Measurements from ENCODE around the gene SCUBE1. TPM values are rescaled to one million over a fixed set of nuclear protein-coding genes. Genes with fewer than 3 reads are reported as not detected.

SCUBE1 gene
- total RNA-seq, 3 donors from 2014 or later (not counting 1 experiment from before 2014, with no cell fraction given) = 0.05 to 1.2 (median 0.11) TPM

DNA sequence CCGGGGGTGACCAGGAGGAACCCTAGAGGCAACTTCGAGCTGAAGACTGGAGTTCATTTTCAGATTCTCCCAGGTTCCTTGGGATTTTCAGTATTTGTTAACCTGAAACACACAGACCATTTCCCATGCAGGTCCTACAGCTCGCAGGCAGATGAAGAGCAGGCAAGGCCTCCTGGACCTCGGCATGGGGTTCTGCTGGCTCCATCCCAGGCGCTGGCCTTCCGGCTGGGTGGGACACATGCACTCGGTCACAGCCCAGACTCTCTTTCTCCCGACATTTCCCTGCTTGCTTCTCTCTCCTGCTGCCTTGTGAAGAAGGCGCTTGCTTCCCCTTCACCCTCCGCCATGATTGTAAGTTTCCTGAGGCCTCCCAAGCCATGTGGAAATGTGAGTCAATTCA, 140.8 kb downstream of the SCUBE1 start:
- no peak overlapping the region for H3K4me3 ChIP-seq (ENCODE audit: low read length)
- Mint-ChIP-seq H3K9me3 (no peaks in the 10 kb centered on the region), H3K4me3 (no peak overlapping the region), H3K36me3 (no peaks in the 10 kb centered on the region), H3K27ac (no peak overlapping the region), H3K27me3 (ENCODE audit: low read depth in 2 of 2) (peaks cover 5 to 13% of the 10 kb centered on the region in 2 donors), H3K4me1 (peaks cover 0 to 16% of the 10 kb centered on the region in 2 donors)
- TF ChIP-seq, protein P1, sequence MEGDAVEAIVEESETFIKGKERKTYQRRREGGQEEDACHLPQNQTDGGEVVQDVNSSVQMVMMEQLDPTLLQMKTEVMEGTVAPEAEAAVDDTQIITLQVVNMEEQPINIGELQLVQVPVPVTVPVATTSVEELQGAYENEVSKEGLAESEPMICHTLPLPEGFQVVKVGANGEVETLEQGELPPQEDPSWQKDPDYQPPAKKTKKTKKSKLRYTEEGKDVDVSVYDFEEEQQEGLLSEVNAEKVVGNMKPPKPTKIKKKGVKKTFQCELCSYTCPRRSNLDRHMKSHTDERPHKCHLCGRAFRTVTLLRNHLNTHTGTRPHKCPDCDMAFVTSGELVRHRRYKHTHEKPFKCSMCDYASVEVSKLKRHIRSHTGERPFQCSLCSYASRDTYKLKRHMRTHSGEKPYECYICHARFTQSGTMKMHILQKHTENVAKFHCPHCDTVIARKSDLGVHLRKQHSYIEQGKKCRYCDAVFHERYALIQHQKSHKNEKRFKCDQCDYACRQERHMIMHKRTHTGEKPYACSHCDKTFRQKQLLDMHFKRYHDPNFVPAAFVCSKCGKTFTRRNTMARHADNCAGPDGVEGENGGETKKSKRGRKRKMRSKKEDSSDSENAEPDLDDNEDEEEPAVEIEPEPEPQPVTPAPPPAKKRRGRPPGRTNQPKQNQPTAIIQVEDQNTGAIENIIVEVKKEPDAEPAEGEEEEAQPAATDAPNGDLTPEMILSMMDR (IDR thresholded peaks at IDR 0.05) = no peak
- peaks cover 8% of the 10 kb centered on the region for H3K9me3 ChIP-seq (ENCODE audit: control insufficient read depth, insufficient read depth, low read length)
- H3K36me3 ChIP-seq (ENCODE audit: control insufficient read depth, insufficient read depth, low read length) = no peaks in the 10 kb centered on the region
- intact Hi-C loops (cut with micrococcal nuclease) = no loop called here
- DNase-seq = no peak
- H3K4me1 ChIP-seq (ENCODE audit: control insufficient read depth, insufficient read depth, low read length) = peaks cover 22% of the 10 kb centered on the region
- ATAC-seq = no peak
- no peaks in the 10 kb centered on the region for H3K27me3 ChIP-seq (ENCODE audit: control insufficient read depth, insufficient read depth, low read length)
- 93% methylated on average over 10 of the region's 10 CpGs for WGBS (ENCODE audit: insufficient coverage)
- no peak overlapping the region for H3K27ac ChIP-seq (ENCODE audit: low read length)

DNA sequence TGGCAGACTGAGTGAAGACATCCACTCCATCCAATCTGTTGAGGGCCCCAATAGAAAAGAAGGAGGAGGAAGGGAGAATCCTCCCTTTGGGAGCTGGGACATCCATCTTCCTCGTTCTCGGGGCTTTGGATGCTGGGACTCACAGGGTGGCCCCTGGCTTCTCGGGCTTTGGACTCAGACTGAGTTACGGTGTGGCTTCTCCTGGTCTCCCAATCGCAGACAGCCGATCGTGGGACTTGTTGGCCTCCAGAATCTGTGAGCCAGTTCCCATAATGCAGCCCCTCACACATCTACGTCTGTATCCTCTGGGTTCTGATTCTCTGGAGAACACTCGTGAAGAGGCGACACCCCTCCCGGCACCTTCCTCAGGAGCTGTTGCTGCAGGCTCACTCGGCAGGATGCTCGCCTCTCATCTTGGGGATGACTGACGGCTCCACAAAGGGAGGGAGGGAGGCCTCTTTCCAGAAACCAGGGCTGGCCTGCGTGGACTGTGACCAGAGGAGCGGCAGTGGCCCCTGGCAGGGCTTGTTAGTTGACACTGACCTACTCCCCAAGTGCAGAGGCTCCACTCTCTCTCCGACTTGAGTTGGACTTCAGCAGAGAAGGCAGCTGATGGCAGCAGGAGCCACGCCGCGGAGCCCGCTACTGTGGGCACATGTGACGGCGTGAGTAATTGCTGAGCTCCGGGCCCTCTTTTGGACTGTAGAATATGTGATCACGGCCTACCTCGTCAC, 141.5 kb downstream of the SCUBE1 start:
- Histone ChIP-seq H3K27ac (ENCODE audit: low read length) (no peak overlapping the region), H3K9me3 (ENCODE audit: control insufficient read depth, insufficient read depth, low read length) (peaks cover 8% of the 10 kb centered on the region), H3K4me1 (ENCODE audit: control insufficient read depth, insufficient read depth, low read length) (peaks cover 16% of the 10 kb centered on the region), H3K4me3 (ENCODE audit: low read length) (no peak overlapping the region), H3K36me3 (ENCODE audit: control insufficient read depth, insufficient read depth, low read length) (no peaks in the 10 kb centered on the region), H3K27me3 (ENCODE audit: control insufficient read depth, insufficient read depth, low read length) (no peaks in the 10 kb centered on the region)
- H3K27me3 Mint-ChIP-seq (ENCODE audit: low read depth in 2 of 2) = peaks cover 5 to 13% of the 10 kb centered on the region in 2 donors
- no peaks in the 10 kb centered on the region for H3K9me3 Mint-ChIP-seq
- no peak overlapping the region for H3K27ac Mint-ChIP-seq
- no peak overlapping the region for H3K4me3 Mint-ChIP-seq
- no peaks in the 10 kb centered on the region for H3K36me3 Mint-ChIP-seq
- H3K4me1 Mint-ChIP-seq = peaks cover 0 to 13% of the 10 kb centered on the region in 2 donors
- intact Hi-C loops (cut with micrococcal nuclease) = no loop called here
- DNase-seq (no peak), ATAC-seq (no peak)
- TF ChIP-seq, protein P1 (IDR thresholded peaks at IDR 0.05) = no peak
- WGBS (ENCODE audit: insufficient coverage) = 92% methylated on average over 26 of the region's 26 CpGs

- no peak overlapping the region for H3K27ac Mint-ChIP-seq
- Histone ChIP-seq H3K4me1 (ENCODE audit: control insufficient read depth, insufficient read depth, low read length) (peaks cover 9% of the 10 kb centered on the region), H3K9me3 (ENCODE audit: control insufficient read depth, insufficient read depth, low read length) (peaks cover 3% of the 10 kb centered on the region), H3K36me3 (ENCODE audit: control insufficient read depth, insufficient read depth, low read length) (no peaks in the 10 kb centered on the region), H3K27ac (ENCODE audit: low read length) (no peak overlapping the region), H3K4me3 (ENCODE audit: low read length) (no peak overlapping the region), H3K27me3 (ENCODE audit: control insufficient read depth, insufficient read depth, low read length) (no peaks in the 10 kb centered on the region)
- WGBS (ENCODE audit: insufficient coverage) = 86% methylated on average over 13 of the region's 13 CpGs
- H3K9me3 Mint-ChIP-seq = no peaks in the 10 kb centered on the region
- no peak overlapping the region for H3K4me3 Mint-ChIP-seq
- H3K4me1 Mint-ChIP-seq = peaks cover 0 to 4% of the 10 kb centered on the region in 2 donors
- ATAC-seq = no peak
- H3K27me3 Mint-ChIP-seq (ENCODE audit: low read depth in 2 of 2) = peaks cover 10 to 14% of the 10 kb centered on the region in 2 donors
- intact Hi-C loops (cut with micrococcal nuclease) = no loop called here
- no peaks in the 10 kb centered on the region for H3K36me3 Mint-ChIP-seq
- TF ChIP-seq, protein P1 (IDR thresholded peaks at IDR 0.05) = no peak
- no peak for DNase-seq
Observed at GRCh38 chr22:43200555-43200954, 142.6 kb downstream of the SCUBE1 start.

DNA sequence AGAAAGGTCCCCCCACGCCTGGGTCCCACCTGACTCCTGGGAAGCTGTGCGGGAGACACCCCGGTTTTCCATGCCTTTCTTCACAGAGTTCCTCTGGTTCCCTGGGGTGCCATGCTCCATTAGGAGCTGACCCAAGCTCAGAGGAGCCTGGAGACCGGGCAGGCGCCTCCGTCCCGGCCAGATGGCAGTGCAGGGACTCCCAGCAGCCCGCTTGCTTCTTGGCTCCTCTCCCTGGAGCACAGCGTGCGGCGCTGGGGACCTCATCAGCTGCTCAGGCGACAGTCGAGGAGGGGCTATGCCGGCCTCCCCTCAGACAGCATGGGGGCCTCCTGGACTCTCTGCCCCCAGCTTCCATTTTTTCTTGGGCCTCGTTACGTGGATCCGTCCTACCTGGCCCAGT, 143.1 kb downstream of the SCUBE1 start:
- TF ChIP-seq, protein P1 (IDR thresholded peaks at IDR 0.05) = no peak
- Mint-ChIP-seq H3K27ac (no peak overlapping the region), H3K4me3 (no peak overlapping the region), H3K9me3 (no peaks in the 10 kb centered on the region), H3K27me3 (ENCODE audit: low read depth in 2 of 2) (peaks cover 14 to 15% of the 10 kb centered on the region in 2 donors), H3K4me1 (peaks cover 0 to under 1% of the 10 kb centered on the region in 2 donors), H3K36me3 (no peaks in the 10 kb centered on the region)
- H3K4me3 ChIP-seq (ENCODE audit: low read length) = no peak overlapping the region
- H3K4me1 ChIP-seq (ENCODE audit: control insufficient read depth, insufficient read depth, low read length) = peaks cover 5% of the 10 kb centered on the region
- intact Hi-C loops (cut with micrococcal nuclease) = no loop called here
- WGBS (ENCODE audit: insufficient coverage) = 86% methylated on average over 17 of the region's 17 CpGs
- no peak overlapping the region for H3K27ac ChIP-seq (ENCODE audit: low read length)
- ATAC-seq (no peak), DNase-seq (no peak)
- no peaks in the 10 kb centered on the region for H3K27me3 ChIP-seq (ENCODE audit: control insufficient read depth, insufficient read depth, low read length)
- H3K9me3 ChIP-seq (ENCODE audit: control insufficient read depth, insufficient read depth, low read length) = no peaks in the 10 kb centered on the region
- no peaks in the 10 kb centered on the region for H3K36me3 ChIP-seq (ENCODE audit: control insufficient read depth, insufficient read depth, low read length)
